RCC 7860 (cell line): ENCODE data around the gene ATP2B2.

Experiments
- DNase-seq: peaks from one replicate; pipeline ENCODE4 v3.0.0-alpha.2; 2015; ENCODE audit warnings: low spot score
- FAIRE-seq: peaks from 2 replicates; lab custom pipeline; 2012; peaks lifted over from hg19 to GRCh38; lab: Jason Lieb, UNC

The ATP2B2 gene

GRCh38 chr3:10406414-10406813, 99.0 kb downstream of the ATP2B2 start:
- no peak for FAIRE-seq
- no peak for DNase-seq

- FAIRE-seq (no peak), DNase-seq (no peak)
Observed at GRCh38 chr3:10405816-10406215, 99.6 kb downstream of the ATP2B2 start.

GRCh38 chr3:10404876-10405275, 100.5 kb downstream of the ATP2B2 start:
- DNase-seq (no peak), FAIRE-seq (no peak)

GRCh38 chr3:10404377-10404776, 101.0 kb downstream of the ATP2B2 start:
- no peak for DNase-seq
- no peak for FAIRE-seq

GRCh38 chr3:10401990-10402761, 103.2 kb downstream of the ATP2B2 start:
- no peak for FAIRE-seq
- no peak for DNase-seq

- DNase-seq (no peak), FAIRE-seq (no peak)
Observed at GRCh38 chr3:10400749-10401495, 104.5 kb downstream of the ATP2B2 start.

GRCh38 chr3:10400050-10400748, 105.2 kb downstream of the ATP2B2 start:
- DNase-seq (no peak), FAIRE-seq (no peak)

- no peak for DNase-seq
- FAIRE-seq: no peak
Observed at GRCh38 chr3:10399634-10400033, 105.8 kb downstream of the ATP2B2 start.

GRCh38 chr3:10398341-10398740, 107.0 kb downstream of the ATP2B2 start:
- DNase-seq (no peak), FAIRE-seq (no peak)

- FAIRE-seq (no peak), DNase-seq (no peak)
Observed at GRCh38 chr3:10397879-10398278, 107.5 kb downstream of the ATP2B2 start.

GRCh38 chr3:10396931-10397330, 108.5 kb downstream of the ATP2B2 start:
- FAIRE-seq: no peak

GRCh38 chr3:10396083-10396482, 109.3 kb downstream of the ATP2B2 start:
- FAIRE-seq (no peak), DNase-seq (no peak)

More at GRCh38 chr3:10396931-10397330, 108.5 kb downstream of the ATP2B2 start:
- no peak for DNase-seq

- no peak for FAIRE-seq
Observed at GRCh38 chr3:10395671-10396070, 109.7 kb downstream of the ATP2B2 start.

GRCh38 chr3:10395196-10395595, 110.2 kb downstream of the ATP2B2 start:
- no peak for FAIRE-seq

More at GRCh38 chr3:10395671-10396070, 109.7 kb downstream of the ATP2B2 start:
- DNase-seq: no peak

GRCh38 chr3:10394491-10395025, 110.8 kb downstream of the ATP2B2 start:
- DNase-seq: no peak
- FAIRE-seq: no peak

More at GRCh38 chr3:10395196-10395595, 110.2 kb downstream of the ATP2B2 start:
- no peak for DNase-seq

- no peak for DNase-seq
- no peak for FAIRE-seq
Observed at GRCh38 chr3:10393514-10393913, 111.9 kb downstream of the ATP2B2 start.

- no peak for FAIRE-seq
- DNase-seq: no peak
Observed at GRCh38 chr3:10392906-10393461, 112.4 kb downstream of the ATP2B2 start.

GRCh38 chr3:10392244-10392643, 113.1 kb downstream of the ATP2B2 start:
- DNase-seq: no peak

GRCh38 chr3:10391391-10391790, 114.0 kb downstream of the ATP2B2 start:
- DNase-seq (no peak), FAIRE-seq (no peak)

More at GRCh38 chr3:10392244-10392643, 113.1 kb downstream of the ATP2B2 start:
- no peak for FAIRE-seq

- no peak for DNase-seq
- no peak for FAIRE-seq
Observed at GRCh38 chr3:10390641-10391373, 114.6 kb downstream of the ATP2B2 start.
